ENCODE measurements around the gene GLYATL1.

GLYATL1 gene

DNA sequence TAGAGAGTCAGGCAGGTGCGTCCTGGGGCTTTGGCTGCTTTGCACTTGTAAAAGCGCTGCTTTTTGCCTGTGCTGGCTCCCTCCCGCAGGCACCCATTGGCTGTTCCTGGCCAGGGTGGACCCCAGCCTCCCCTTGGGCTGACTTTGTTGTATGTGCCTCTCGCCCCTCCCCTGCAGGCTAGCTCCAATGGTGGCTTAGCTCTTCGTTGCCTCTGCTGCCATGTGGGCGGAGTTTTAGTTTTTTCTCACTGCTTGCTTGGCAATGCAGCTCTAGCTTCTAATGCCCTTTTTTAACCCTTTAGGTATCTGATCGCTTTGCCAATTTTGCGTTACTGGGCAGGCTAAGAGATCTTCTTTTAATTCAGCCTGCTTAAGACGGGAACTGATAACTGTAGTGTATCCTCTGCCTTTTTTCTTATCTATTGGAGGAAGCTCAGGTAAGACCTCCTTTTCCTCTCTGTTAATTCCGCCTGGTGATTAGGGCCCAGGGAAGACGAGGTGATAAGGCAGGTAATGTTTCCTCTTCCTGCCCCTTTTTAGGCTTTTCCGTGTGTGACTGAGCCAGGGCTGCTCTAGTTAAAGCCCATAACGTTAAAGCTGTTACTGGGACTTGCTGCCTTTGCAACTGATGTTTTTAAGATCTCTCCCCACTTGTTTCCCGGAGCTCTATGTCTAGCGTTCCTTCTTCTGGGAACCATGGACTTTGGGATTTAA, 11.7 kb upstream of the GLYATL1 start:
- no peak for DNase-seq

DNA sequence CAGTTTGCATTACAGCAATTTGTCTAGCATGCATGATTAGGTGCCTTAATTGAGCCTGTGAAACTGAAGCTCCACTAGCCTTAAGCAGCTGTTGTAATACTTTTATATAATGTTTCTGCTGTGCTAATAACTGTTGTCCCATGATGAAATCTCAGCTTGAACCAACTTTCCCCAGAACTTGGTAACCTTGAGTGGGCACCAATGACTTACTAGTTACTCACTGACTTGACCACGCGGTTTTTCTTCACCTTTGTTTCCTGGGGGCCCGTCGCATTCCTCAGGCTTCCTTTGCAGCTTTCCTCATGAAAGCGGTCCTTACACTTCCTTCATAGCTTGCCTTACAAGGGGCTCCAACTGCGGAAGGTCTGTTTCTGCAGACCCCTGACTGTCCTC, 11.2 kb upstream of the GLYATL1 start:
- DNase-seq: no peak

DNA sequence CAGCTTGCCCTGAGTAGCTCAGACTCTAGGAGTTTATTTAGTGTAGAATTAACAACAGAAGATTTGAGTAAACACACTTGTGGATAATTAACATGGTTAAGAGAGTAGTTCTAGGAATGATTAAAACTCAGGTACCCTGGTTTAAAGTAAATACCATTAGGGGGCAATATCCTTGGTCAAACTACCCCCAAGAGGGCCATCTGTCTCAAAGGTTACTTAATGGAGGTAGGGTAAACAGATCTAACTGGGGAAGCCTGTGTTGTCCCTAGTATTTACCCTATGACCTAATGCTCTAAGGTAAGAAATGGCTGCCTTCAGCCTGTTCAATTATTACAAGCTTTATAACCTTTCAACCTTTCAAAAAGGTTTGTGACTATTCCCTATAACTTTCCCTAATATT, 10.6 kb upstream of the GLYATL1 start:
- DNase-seq: no peak

DNA sequence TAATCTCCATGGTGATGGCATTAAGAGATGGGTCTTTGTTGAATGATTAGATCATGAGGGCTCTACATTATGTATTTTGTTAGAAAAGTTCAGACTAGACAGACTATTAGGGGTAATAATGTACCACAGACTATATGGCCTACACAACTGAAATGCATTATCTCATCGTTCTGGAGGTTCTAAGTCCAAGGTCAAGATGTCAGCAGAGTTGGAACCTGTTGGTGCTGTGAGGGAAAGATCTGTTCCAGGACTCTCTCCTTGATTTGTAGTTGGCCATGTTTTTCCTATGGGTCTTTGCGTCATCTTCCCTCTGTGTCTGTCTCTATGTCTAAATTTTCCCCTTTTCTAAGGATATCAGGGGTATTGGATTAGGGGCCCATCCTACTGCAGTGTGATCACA, 8.4 kb upstream of the GLYATL1 start:
- no peak for DNase-seq

DNA sequence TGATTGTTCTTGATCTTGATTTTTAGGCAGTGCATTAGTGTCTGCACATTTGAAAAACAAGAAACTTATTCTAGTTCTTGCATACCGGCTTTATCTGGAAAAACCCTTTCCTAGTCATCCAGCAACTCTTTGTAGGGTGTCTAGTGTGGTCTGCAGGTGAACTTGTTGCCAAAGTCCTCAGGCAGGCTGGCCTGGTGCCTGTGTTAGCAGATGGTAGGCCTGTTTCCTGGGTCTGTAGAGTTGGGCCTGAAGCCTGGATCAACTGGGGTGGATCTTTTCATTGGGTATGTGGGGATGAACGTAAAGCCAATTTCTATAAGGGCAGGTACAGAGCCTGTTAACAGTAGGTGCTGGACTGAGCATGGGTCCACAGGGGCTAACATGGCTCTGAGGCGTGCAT, 5.6 kb upstream of the GLYATL1 start:
- DNase-seq: no peak

DNA sequence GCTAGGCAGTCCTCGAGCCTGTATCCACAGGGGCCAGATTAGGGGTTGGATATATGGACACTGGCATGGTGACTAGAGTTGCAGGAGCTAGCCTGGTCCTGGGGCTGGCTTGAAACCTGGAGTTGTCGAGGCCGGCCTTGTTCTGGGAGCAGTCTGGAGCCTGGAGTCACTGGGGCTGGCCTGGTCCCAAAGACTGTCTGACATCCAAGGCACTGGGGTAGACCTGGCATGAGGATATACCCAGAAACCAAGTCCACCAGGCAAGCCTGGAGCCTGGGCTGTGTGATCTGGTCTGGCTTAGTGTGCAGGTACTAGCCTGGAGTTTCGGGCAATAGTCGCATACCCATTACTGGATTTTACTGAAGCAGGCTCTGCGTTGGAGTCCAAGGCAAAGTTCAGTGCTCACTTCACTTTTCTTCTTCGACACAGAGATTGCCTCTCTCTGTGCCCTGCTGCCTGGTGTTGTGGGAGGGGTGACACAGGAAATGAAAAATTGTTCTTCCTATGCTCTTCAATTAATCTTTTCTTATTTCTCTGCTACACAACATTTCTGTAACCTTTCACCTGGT, 4.3 kb upstream of the GLYATL1 start:
- DNase-seq: no peak

DNA sequence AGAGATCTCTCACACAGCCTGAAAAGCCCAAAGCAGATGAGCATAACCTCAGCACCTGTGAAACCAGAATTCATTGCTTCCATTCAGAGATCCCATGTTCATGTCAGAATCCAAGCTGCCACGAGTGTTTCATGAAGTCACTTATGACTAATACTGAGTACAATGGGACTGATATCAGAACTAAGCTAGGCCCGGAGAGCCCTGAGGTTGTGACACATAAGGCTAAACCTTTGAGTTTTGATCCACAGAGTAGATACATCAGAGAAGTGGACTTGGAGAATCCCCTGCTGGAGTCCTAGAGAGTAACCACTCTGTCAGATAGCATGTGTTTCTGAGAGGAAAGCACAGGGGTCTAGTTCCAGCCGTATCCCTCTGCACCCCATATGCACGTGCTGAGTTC, 890 bp upstream of the GLYATL1 start:
- no peak for DNase-seq

DNA sequence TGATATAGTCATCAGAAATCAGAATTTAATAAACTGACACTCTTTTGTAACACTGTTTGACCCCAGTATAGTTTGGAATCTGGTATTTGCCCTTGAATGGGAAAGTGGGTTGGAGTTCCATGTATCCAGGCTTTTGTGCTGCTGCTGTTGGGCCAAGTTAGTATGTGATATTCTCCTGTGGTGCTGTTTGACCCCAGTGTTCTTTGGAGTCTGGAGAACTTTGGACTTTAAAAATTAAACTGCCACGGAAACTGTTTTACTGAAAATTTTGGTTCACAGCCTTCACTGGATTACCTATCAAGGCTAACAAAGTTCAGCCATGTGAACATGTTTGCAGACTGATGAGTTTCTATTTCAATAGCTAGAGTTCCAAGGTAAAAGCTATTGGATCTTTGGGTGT, 740 bp downstream of the GLYATL1 start:
- no peak for DNase-seq

DNA sequence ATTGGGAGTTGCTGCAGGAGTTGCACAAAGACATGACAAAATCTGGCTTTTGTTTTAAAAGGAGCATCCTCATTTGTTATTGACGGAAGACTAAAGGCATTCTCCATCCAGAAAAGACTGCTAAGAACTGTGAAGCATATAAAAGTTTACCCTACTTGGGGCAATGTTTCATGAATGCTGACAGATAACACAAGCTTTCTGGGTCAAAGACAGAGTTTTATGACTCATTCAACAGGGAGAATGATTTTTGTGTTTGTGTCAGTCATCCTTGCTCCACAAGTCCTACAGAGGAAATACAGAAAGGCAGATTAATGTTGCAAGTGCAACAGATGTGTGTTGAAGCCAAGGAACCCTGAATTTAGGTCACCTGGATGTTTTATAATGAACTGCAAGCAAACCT, 2.5 kb downstream of the GLYATL1 start:
- DNase-seq: no peak

DNA sequence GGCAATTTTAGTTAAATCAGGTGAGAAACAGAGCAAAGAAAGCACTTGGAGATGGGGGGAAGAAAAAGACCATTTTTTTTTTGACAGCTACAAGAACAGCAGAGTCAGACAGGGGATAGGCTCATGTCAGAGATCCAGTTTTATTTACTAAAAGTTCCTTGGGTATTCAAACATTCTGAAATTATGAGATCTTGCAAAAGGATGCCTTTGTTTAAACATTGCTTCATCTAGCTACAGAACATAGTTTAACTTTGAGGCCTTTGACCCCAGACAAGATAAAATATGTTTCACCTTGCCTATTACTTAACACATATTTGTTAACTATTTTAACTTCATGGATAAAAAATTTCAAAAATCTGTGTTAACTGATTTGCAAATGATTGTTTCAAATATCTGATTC, 6.4 kb downstream of the GLYATL1 start:
- no peak for DNase-seq

DNA sequence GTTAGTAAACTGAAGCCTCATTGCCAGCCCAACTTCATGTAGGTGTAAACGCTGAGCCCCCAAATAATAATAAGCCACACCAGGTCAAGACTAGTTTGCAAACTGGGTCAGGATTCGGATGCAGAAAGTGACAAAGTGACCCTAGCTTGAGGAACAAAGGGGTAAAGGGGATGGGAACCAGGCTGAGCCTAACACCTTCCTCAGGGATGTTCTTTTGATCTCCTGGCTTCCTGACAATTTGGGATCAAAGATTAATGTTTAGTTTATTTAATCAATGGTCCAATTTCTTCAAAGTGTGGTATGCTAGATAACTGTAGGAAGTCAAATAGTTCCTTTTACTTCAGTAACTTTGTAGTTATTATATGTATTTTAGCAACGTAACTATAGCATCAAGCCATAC, 9.9 kb downstream of the GLYATL1 start:
- DNase-seq: no peak

DNA sequence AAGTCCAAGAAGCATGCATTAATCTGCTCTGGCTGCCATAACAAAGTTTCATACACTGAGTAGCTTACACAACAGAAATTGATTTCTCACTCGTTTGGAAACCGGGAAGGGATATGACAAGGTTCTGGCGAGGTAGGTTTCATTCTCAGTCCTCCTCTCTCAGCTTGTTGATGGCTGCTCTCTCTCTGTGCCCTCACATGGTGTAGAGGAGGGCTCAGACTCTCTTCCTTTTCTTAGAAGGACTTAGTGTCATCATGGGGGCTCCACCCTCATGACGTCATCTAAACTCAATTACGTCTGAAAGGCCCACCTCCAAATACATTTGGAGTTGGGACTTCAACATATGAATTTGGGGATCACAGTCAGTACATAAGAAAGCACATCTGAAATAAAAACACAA, 18.6 kb downstream of the GLYATL1 start:
- DNase-seq: no peak

DNA sequence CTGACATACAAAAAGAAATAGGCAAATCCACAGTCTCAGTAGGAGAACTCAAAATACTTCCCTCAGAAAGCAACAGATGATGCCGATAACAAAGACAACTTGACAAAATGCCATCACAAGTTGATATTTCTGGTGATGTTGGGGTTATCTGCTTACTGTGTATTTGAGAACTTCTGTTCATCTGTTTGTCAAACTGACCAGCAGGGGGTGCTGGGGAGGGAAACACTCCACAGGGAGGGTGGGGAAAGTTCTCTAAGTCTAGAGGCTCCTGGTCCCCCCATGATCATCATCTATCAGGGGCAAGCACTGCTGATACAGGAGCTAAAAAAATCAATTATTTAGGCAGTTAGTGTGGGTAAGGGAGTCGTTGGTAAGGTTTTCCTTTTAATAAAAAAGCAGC, 19.2 kb downstream of the GLYATL1 start:
- peak; percentile 37 for DNase-seq

DNA sequence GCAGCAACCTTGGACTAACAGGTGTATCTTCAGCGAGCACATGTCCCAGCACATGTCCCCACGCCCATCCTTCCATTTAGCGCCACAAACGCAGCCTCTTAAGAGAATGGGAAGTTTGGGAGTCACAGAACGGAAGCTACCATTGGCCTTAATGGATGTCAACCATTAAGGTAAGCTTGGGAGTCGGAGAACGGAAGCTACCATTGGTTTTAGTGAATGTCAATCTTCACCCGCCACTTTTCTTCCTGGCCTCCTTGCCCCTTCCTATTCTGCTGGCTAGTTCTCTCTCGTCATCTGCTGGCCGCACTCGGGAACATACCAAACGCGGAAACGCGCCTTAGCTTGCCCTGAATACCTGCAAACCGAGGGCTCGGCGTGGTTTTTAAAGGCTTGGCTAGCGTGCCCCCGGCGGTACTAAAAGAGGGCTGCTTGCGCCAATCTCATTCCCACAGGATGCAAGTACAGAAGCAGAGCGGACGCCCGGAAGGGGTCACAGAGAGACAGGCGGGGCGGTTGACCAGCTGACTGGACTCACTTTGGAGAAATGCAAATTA, 24.3 kb downstream of the GLYATL1 start:
- no peak for DNase-seq

DNA sequence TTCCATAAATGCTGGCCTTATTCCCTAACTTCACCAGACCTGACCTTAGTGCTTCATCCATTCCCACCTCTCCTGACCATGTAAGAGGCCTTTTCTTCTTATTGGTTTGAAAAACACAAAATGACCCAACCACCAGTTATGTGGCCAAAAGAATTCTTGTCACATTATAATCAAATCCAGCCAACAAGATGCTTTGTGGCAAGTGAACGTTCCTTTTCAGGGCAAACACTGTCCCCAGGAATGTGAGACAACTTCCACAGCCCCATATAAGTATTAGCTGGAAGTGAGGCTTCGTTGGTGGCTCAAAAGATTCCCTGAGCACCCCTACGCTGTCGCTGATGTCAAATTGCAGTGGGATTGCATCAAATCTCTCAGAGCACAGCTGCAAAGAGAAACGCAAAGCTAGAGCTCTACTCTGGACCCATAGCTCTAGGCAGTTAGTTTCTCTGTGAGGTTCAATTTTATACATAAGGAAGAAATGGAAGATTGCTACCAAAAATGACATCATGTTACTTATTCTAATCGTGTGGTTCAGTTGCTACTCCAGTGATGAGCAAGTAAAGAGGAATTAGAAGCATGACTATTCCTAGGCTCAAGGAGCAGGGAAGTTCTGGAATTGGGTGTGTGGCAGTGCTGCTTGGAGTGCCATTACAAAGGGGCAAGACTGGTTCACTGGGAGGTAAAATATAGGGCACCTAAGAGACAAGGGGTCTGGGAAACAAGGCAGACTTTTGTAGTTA, 26.1 kb downstream of the GLYATL1 start:
- no peak for DNase-seq

DNA sequence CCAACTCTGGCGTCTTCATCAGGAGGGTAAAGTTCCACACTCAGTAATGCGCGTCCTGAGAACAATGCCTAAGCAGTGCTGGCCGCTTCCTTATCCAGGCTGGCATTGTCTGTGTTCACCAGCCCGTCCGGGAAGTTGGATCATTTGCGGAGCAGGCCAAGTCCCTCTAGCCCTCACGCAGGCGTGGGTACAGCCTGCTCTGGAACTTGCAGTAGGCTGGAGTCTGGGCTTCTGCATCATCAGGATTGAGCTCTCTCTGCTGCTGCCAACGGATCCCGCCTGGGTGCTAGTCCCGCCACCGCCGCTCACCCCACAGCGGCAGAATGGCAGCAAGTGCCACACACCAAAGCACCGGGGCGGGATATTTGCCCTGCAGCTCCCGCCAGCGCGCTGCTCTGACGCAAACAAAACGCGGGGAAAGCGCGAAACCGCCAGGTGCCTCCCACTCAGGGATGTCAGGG, 29.0 kb downstream of the GLYATL1 start:
- no peak for DNase-seq

DNA sequence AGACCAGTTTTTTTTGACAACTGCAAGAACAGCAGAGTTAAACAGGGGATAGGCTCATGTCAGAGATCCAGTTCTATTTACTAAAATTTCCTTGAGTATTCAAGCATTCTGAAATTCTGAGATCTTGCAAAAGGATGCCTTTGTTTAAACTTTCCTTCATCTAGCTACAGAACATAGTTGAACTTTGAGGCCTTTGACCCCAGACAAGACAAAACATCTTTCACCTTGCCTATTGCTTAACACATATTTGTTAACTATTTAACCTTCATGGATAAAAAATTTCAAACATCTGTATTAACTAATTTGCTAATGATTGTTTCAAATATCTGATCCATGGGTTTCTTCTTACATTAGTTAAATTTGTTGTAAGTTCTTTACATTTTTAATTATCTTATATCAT, 38.2 kb downstream of the GLYATL1 start:
- DNase-seq: no peak

DNA sequence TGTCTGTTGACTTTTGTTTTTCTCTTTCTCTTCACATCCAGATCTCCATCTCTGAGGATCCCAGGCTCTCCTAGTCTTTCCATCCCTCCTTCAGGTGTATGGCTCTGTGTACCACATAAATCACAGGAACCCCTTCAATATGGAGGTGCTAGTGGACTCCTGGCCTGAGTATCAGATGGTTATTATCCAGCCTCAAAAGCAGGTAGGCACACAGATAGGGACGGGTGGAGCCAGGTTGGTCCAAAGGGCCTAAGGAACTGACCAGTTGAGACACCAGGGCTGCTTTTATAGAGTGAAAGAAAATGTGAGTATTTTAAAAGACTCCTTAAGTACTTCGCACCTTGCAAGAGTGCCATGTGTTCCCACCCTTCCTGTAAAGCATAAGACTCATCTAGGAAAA, 39.9 kb downstream of the GLYATL1 start:
- no peak for DNase-seq

DNA sequence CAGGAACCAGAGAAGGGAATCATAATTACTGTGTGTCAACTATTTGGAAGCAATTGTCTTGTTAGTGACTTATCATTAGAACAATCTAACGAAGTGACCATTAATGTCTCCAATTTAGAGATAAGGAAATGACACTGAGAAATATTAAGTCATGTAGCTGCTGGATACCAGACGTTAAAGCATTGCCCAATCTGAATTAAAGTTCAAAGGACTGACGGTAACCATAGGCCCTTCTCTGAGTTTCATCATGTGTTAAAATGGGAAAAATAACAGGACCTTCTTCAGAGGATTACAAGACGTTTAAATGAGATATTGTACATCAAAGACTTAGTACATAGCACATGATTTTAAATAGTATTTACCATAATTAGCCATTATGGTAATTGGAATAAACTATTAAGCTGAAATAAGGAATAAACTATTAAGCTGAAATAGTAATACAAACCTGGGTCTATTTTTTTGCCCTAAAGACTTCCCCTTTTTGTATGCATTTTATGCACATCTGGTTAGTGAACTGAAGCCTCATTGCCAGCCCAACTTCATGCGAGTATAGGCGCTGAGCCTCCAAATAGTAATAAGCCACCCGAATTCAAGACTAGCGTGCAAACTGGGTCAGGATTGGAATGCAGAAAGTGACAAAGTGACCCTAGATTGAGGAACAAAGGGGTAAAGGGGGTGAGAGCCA, 41.0 kb downstream of the GLYATL1 start:
- DNase-seq: no peak

DNA sequence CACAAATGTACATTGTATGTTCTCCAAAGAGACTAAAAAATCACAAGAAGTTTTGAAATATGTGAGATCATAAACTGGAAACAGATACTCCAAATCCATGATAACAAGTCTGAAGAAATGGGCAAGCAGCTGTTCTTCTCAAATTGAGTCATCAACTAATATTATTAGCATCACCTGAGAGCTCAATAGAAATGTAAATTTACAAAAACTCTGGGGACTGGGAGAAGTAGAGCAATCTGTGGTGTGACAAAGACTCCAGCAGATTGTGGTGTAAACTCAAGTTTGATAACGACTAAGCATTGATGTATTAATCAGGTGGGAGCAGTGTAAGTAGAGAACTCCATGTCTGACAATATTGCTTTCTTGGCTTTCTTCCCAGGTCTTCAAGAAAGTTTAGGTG, 53.2 kb downstream of the GLYATL1 start:
- DNase-seq: no peak

DNA sequence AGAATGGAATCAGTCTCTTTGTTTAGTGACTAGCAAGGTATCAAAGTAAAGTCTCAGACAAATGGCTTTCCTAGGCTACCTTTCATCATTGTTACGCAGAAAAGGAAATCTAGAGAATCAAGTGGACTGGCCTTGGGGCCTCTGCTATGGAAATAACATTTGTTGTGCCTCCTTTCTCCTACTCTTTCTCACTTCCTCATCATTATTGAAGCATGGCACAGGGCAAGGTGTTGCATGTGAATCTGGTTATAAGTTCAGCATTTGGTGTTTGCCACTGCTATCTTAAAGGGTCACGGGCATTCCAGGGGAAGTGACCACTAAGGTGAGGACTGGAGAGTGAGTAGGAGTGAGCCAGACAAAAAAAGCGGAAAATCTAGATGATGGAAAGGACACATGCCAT, 54.9 kb downstream of the GLYATL1 start:
- DNase-seq: no peak

DNA sequence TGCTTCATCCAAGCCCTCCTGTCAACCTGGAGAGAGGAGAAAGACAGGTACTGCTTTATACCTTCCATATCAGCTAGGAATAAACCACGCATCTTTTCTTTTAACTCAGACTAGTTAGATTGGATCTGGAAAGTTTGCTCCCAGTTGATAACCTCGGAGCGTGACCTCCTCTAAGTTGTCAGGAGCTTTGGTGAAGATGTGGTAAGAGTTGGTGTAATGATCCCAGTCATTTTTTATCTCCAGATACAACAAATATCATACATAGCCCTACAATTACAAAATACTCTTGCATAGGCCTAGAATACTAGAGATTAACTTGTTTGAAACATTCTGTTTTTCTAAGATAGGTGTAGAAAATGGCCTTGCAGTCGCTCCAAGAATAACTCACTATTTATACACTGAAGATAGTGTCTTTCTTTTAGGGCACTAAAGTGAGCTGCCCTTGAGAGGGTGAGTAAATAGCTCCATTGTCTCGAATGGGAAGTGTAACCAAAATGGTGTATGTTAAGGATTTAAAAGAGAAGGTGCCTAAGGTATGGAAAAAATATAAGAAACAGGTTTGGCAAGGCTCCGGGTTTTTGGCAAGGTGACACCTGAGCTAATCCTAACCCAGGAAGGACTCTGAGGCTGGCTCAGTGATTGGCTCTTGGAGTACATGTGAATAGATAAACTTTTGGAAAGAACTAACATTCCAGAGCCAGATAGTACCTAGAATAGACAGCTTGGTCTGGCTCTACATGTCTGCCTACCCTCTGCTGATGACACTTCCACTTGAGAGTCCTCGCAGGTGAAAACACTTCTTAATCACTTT, 59.4 kb downstream of the GLYATL1 start:
- no peak for DNase-seq

DNA sequence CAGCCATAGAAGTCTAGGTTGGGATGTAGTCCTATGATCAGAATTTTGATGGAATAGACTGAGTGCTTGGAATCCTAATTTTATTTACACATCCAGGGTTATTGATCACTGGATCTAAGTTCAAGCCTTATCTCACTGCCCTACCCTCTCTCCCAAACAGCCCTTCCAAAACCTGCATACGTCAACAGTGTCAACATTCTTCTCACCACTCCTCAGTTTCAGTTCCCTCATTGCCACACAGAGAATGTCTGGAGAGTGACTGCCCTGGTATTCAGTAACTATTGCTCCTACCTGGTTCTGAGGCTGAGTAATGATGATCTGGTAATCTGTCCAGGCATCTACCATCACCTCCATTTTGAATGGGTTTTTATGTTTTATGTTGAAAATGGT, 60.0 kb downstream of the GLYATL1 start:
- no peak for DNase-seq

Data from activated CD4-positive, CD25-positive, alpha-beta regulatory T cell treated with anti-CD3 and anti-CD28 coated beads, Interleukin-2, amount 50 U/mL, for 72 hours (primary cell).